CD4-positive, alpha-beta T cell treated with Interleukin-4 for 4 hours (primary cell): ENCODE data around the gene RIPOR3.

Experiments
- DNase-seq: peaks from one replicate; pipeline ENCODE4 v3.0.0-alpha.2; 2020

Gene RIPOR3

GRCh38 chr20:50690650-50691572 is at the start of gene RIPOR3:
TSS of gene RIPOR3 (minus strand) at chr20:50691542. CDS start at chr20:50691128, 414 bp downstream.
- no peak for DNase-seq

- DNase-seq, result no peak
These were observed 46.0 kb upstream of the RIPOR3 start for GRCh38 chr20:50737352-50737751.

- peak; percentile 20 for DNase-seq
These were observed 44.5 kb upstream of the RIPOR3 start for GRCh38 chr20:50735813-50736212.

- DNase-seq, result no peak
These were observed 43.7 kb upstream of the RIPOR3 start for GRCh38 chr20:50734730-50735679.

- DNase-seq, result no peak
These were observed 42.5 kb upstream of the RIPOR3 start for GRCh38 chr20:50733644-50734349.

GRCh38 chr20:50731930-50732690 is 40.8 kb upstream of the RIPOR3 start:
- DNase-seq, result no peak

- DNase-seq, result peak; percentile 99
These were observed 40.0 kb upstream of the RIPOR3 start, which contains the start of gene PARD6B for GRCh38 chr20:50731055-50731929. TSS of gene PARD6B (plus strand) at chr20:50731580. CDS start at chr20:50731787, 207 bp downstream.

GRCh38 chr20:50730765-50731054 is 39.4 kb upstream of the RIPOR3 start:
- no peak for DNase-seq

- DNase-seq, result no peak
These were observed 38.8 kb upstream of the RIPOR3 start for GRCh38 chr20:50729901-50730764.

GRCh38 chr20:50728981-50729874 is 37.9 kb upstream of the RIPOR3 start:
- DNase-seq, result no peak

- no peak for DNase-seq
These were observed 37.2 kb upstream of the RIPOR3 start for GRCh38 chr20:50728486-50728980.

GRCh38 chr20:50727792-50728485 is 36.6 kb upstream of the RIPOR3 start:
- DNase-seq, result no peak

- no peak for DNase-seq
These were observed 35.8 kb upstream of the RIPOR3 start for GRCh38 chr20:50726955-50727791.

- no peak for DNase-seq
These were observed 34.3 kb upstream of the RIPOR3 start for GRCh38 chr20:50725724-50726005.

GRCh38 chr20:50724851-50725723 is 33.7 kb upstream of the RIPOR3 start:
- no peak for DNase-seq

- no peak for DNase-seq
These were observed 32.9 kb upstream of the RIPOR3 start for GRCh38 chr20:50724112-50724725.
